Neuronal stem cell (in vitro differentiated cells): ENCODE data around the gene DCAF4.

Experiments used
- DNase-seq: peaks from one replicate; pipeline ENCODE4 v3.0.0-alpha.2; 2013; ENCODE audit warnings: low spot score
- H2AFZ ChIP-seq: one replicate; pipeline ENCODE4 v1.6.1; 2013; ENCODE audit warnings: mild to moderate bottlenecking, low read length, inconsistent platforms
- H2AK5ac ChIP-seq: 2 replicates; pipeline ENCODE4 v1.6.1; 2013; ENCODE audit warnings: low read depth, mild to moderate bottlenecking, inconsistent platforms, low read length, moderate library complexity, mixed read lengths
- H2BK120ac ChIP-seq: 2 replicates; pipeline ENCODE4 v1.6.1; 2013; ENCODE audit warnings: low read depth, mild to moderate bottlenecking, inconsistent platforms, low read length, moderate library complexity, mixed read lengths
- H2BK12ac ChIP-seq: one replicate; pipeline ENCODE4 v1.6.1; 2013; ENCODE audit warnings: low read length, inconsistent platforms
- H2BK15ac ChIP-seq: 2 replicates; pipeline ENCODE4 v1.6.1; 2013; ENCODE audit warnings: mild to moderate bottlenecking, low read length, inconsistent platforms, mixed read lengths
- H2BK5ac ChIP-seq: one replicate; pipeline ENCODE4 v1.6.1; 2013; ENCODE audit warnings: inconsistent platforms, mild to moderate bottlenecking, low read length, moderate library complexity
- H3K14ac ChIP-seq: one replicate; pipeline ENCODE4 v1.6.1; 2013; ENCODE audit warnings: low read length, inconsistent platforms
- H3K18ac ChIP-seq: 2 replicates; pipeline ENCODE4 v1.6.1; 2013; ENCODE audit warnings: low read length, inconsistent platforms
- H3K23ac ChIP-seq: 2 replicates; pipeline ENCODE4 v1.6.1; 2013; ENCODE audit warnings: low read depth, mild to moderate bottlenecking, mixed read lengths, low read length, inconsistent platforms; ENCODE audit not compliant: poor library complexity
- H3K27ac ChIP-seq: replicated peaks from 3 replicates; pipeline ENCODE4 v1.5.1; 2013; ENCODE audit warnings: low read length, inconsistent platforms
- H3K27me3 ChIP-seq, 3 experiments: 2 replicates each; pipeline ENCODE4 v1.6.1; 2013; ENCODE audit warnings: low read length in 3 of 3, mild to moderate bottlenecking in 2 of 3, inconsistent platforms in 1 of 3, low read depth in 1 of 3, mixed read lengths in 1 of 3, moderate library complexity in 1 of 3; ENCODE audit not compliant: control insufficient read depth in 3 of 3, insufficient read depth in 3 of 3
- H3K36me3 ChIP-seq, 2 donors: replicated peaks in 1 of 2; 2 replicates each; pipeline ENCODE4 v1.6.1; 2013; ENCODE audit warnings: low read length in 2 of 2; ENCODE audit not compliant: control insufficient read depth in 2 of 2, insufficient read depth in 2 of 2
- H3K4ac ChIP-seq: 2 replicates; pipeline ENCODE4 v1.6.1; 2013; ENCODE audit warnings: inconsistent platforms, mild to moderate bottlenecking, low read length, moderate library complexity
- H3K4me1 ChIP-seq, 2 donors: 1 replicate in 1 of 2; 2 replicates in 1 of 2; pipeline ENCODE4 v1.6.1; 2013; ENCODE audit warnings: low read length in 2 of 2, low read depth in 1 of 2; ENCODE audit not compliant: control insufficient read depth in 2 of 2, insufficient read depth in 1 of 2
- H3K4me2 ChIP-seq: one replicate; pipeline ENCODE4 v1.6.1; 2013; ENCODE audit warnings: mild to moderate bottlenecking, low read length, inconsistent platforms; ENCODE audit not compliant: insufficient read depth, poor library complexity, severe bottlenecking
- H3K4me3 ChIP-seq, 2 donors: 2 replicates each; pipeline ENCODE4 v1.5.1; 2013; ENCODE audit warnings: low read length in 2 of 2, mild to moderate bottlenecking in 2 of 2, inconsistent platforms in 1 of 2, moderate library complexity in 1 of 2
- H3K79me1 ChIP-seq: one replicate; pipeline ENCODE4 v1.6.1; 2013; ENCODE audit warnings: low read depth, mild to moderate bottlenecking, inconsistent platforms, low read length, moderate library complexity
- H3K9ac ChIP-seq: one replicate; pipeline ENCODE4 v1.6.1; 2013; ENCODE audit warnings: mild to moderate bottlenecking, low read depth, low read length, inconsistent platforms; ENCODE audit not compliant: poor library complexity
- H3K9me3 ChIP-seq, 2 donors: replicated peaks in 1 of 2; 2 replicates each; pipeline versions ENCODE3 to v1.6.1; 2013; ENCODE audit warnings: low read length in 2 of 2, mild to moderate bottlenecking in 2 of 2, inconsistent platforms in 1 of 2, low read depth in 1 of 2, mixed read lengths in 1 of 2, moderate library complexity in 1 of 2; ENCODE audit not compliant: control insufficient read depth in 2 of 2, insufficient read depth in 1 of 2
- H4K8ac ChIP-seq: one replicate; pipeline ENCODE4 v1.6.1; 2013; ENCODE audit warnings: low read depth, mild to moderate bottlenecking, inconsistent platforms, low read length, moderate library complexity
- H4K91ac ChIP-seq: one replicate; pipeline ENCODE4 v1.6.1; 2013; ENCODE audit warnings: low read length, low read depth, mild to moderate bottlenecking, inconsistent platforms; ENCODE audit not compliant: poor library complexity
- WGBS, 2 donors: extraction: QIAGEN DNeasy Blood & Tissue Kit; methylation state at CpG; one replicate each; pipeline ENCODE4 v1.1.7; 2013; ENCODE audit warnings: missing lambda C conversion rate in 2 of 2, mixed read lengths in 1 of 2; ENCODE audit not compliant: insufficient read length in 2 of 2, insufficient replicate concordance in 1 of 2; ENCODE audit errors: extremely low coverage in 2 of 2; 5-methylcytosine and 5-hydroxymethylcytosine counted together

Gene DCAF4

DNA sequence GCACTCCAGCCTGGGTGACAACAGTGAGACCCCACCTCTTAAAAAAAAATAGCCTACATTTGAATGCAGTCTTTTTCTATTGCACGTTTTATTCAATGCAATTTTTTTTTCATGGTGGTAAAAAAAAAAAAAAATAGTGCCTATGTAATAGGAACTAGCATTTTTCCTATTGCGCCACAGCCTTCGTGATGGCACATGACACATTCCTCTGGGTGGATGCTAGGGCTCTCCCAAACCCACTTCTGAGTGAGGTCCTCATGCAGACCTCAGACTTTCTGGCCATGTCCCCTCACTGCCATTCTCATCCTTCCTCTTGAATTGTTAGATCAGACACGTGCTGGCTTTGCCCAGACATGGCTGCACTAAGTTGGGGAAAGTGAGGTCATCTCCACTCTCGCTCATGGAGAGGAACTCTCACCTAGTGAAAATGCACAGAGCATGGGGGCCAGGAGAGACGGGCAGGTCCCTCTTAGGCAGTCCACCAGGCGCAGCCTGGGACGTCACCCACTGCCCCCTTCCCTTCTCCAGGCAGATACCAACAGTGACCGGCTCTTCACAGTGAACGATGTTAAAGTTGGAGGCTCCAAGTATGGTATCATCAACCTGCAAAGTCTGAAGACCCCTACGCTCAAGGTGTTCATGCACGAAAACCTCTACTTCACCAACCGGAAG is 19.2 kb downstream of the DCAF4 start:
- H2BK5ac ChIP-seq: no peak overlapping the region
- H3K4me1 ChIP-seq: no peaks in the 10 kb centered on the region
- H3K27ac ChIP-seq: no peak overlapping the region
- H4K91ac ChIP-seq: no peak overlapping the region
- H3K4me3 ChIP-seq: no peak overlapping the region
- H2AFZ ChIP-seq: no peak overlapping the region
- H4K8ac ChIP-seq: no peak overlapping the region
- H3K9me3 ChIP-seq: no peaks in the 10 kb centered on the region
- peaks cover 4 to 21% of the 10 kb centered on the region in 2 donors for H3K36me3 ChIP-seq
- no peak overlapping the region for H2BK120ac ChIP-seq
- no peak overlapping the region for H3K18ac ChIP-seq
- no peak for DNase-seq
- H3K9ac ChIP-seq: no peak overlapping the region
- no peak overlapping the region for H3K4ac ChIP-seq
- no peaks in the 10 kb centered on the region for H3K27me3 ChIP-seq
- H2BK15ac ChIP-seq: no peak overlapping the region
- H3K23ac ChIP-seq: peak overlapping the region; percentile 32
- no peaks in the 10 kb centered on the region for H3K79me1 ChIP-seq
- no peak overlapping the region for H2BK12ac ChIP-seq
- H2AK5ac ChIP-seq: no peak overlapping the region
- WGBS, 2 donors: no CpG with 5 or more reads among the region's 13 CpGs
- peak overlapping the region; percentile 41 for H3K14ac ChIP-seq
- no peak overlapping the region for H3K4me2 ChIP-seq

DNA sequence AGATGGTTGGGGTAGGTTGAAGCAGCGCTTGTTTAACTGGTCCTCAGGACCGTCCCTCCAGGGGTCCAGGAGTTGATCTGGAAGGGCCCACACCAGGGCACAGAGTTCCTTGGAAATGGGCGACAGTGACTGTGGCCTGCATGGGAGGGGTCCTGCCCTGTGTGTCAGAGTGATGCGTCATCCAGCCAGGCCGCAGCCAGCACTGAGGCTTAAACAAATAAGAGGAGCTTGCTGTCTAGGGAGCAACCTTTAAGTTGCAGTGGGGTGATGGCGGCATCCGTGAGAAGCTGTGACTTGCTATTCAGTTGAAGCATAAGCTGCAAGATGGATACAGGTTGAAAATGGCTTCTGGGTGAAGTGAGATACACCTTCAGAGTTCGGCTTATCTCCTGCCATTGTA is 20.2 kb downstream of the DCAF4 start:
- Histone ChIP-seq H3K4me2 (no peak overlapping the region), H2BK5ac (no peak overlapping the region), H3K36me3 (peaks cover 4 to 21% of the 10 kb centered on the region in 2 donors), H3K79me1 (no peaks in the 10 kb centered on the region), H2BK120ac (no peak overlapping the region), H2AK5ac (no peak overlapping the region), H3K4ac (no peak overlapping the region), H2AFZ (no peak overlapping the region), H3K9me3 (no peaks in the 10 kb centered on the region), H3K27me3 (no peaks in the 10 kb centered on the region), H2BK15ac (no peak overlapping the region), H3K14ac (no peak overlapping the region), H3K18ac (no peak overlapping the region), H3K4me3 (no peak overlapping the region), H3K27ac (no peak overlapping the region), H4K8ac (no peak overlapping the region), H2BK12ac (no peak overlapping the region), H4K91ac (no peak overlapping the region), H3K9ac (no peak overlapping the region), H3K4me1 (no peaks in the 10 kb centered on the region), H3K23ac (no peak overlapping the region)
- no peak for DNase-seq
- WGBS, 2 donors: no CpG with 5 or more reads among the region's 8 CpGs

DNA sequence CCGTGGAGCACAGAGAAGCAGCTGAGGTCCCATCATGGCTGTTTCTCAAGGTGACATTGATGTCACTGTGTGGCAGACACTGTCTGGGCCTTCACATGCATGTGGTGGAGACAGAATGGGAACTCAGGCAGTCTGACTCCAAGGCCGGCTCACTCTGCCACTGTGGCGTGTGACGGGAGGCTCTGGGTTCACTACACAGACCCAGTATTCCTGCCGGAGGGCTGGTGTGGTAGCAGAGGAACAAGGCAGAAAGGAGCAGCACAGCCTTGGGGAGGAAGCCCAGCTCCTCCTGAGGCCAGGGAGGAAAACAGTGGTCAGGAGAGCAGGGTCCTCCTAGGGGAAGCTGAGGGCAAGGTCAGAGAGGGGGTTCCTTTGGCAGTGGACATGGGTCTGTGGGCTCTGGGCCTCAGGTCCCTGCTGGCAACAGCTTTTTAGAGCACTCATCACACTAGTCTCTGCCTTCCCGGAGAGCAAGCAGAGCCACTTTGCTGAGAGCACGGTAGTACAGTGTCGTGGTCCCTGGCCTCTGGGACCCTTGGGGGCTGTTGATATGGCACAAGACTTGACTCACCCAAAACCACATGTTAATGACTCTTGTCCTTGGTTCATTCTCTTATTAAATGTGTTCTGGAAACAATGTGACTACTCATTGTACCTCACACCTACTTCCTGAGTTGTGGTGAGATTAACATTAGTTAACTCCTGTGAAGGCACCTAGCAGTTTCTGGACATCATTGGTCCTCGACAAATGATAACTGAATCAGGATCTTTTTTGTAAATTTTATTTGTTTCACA is 21.3 kb downstream of the DCAF4 start:
- no peak overlapping the region for H3K18ac ChIP-seq
- WGBS, 2 donors: no CpG with 5 or more reads among the region's 9 CpGs
- H2BK15ac ChIP-seq: no peak overlapping the region
- no peak overlapping the region for H3K14ac ChIP-seq
- no peak overlapping the region for H3K27ac ChIP-seq
- no peak for DNase-seq
- no peak overlapping the region for H4K8ac ChIP-seq
- H3K23ac ChIP-seq: no peak overlapping the region
- no peak overlapping the region for H3K4me3 ChIP-seq
- peaks cover 4 to 14% of the 10 kb centered on the region in 2 donors for H3K36me3 ChIP-seq
- H2BK120ac ChIP-seq: no peak overlapping the region
- H2BK5ac ChIP-seq: no peak overlapping the region
- H3K4me2 ChIP-seq: no peak overlapping the region
- H3K79me1 ChIP-seq: no peaks in the 10 kb centered on the region
- H4K91ac ChIP-seq: no peak overlapping the region
- H2BK12ac ChIP-seq: no peak overlapping the region
- H3K9me3 ChIP-seq: no peaks in the 10 kb centered on the region
- H2AK5ac ChIP-seq: no peak overlapping the region
- no peaks in the 10 kb centered on the region for H3K27me3 ChIP-seq
- no peak overlapping the region for H3K9ac ChIP-seq
- no peaks in the 10 kb centered on the region for H3K4me1 ChIP-seq
- no peak overlapping the region for H2AFZ ChIP-seq
- no peak overlapping the region for H3K4ac ChIP-seq

DNA sequence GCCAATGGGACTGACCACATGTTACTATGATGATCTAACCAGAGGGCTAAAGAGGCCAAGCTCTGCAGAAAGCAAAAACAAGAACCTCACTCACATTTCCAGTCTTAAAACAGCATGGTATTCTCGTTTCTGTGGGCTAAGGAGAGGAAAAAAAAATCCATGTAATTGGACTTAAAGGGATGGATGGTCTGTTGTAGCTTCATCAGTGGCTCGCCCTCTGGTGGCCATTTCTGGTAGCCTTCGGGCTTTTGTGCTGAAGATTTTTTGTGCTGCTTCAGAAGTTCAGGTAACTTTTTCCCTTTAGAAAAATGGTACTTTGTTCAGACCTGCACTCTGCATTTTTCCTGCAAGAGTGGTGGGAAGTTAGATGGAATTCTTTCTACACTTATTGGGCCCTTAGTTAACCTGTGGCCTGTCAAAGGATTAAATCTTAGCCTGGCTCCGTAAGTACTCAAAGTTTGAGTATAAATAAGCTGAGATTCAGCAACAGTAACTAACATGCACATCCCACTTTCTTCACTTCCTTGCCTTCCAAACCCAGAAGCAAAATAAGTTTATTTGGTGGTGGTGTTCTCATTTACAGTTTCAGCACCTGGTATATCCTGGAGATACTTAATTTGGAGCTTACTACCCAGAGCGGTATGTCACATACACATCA is 22.3 kb downstream of the DCAF4 start:
- Histone ChIP-seq H3K18ac (no peak overlapping the region), H2BK5ac (no peak overlapping the region), H2AFZ (no peak overlapping the region), H2BK15ac (no peak overlapping the region), H4K8ac (no peak overlapping the region), H2AK5ac (no peak overlapping the region), H3K79me1 (no peaks in the 10 kb centered on the region), H3K4me2 (no peak overlapping the region), H3K4me3 (no peak overlapping the region), H3K23ac (no peak overlapping the region), H3K14ac (no peak overlapping the region), H3K9me3 (no peaks in the 10 kb centered on the region), H3K4ac (no peak overlapping the region), H3K36me3 (peaks cover 1 to 5% of the 10 kb centered on the region in 2 donors), H3K4me1 (no peaks in the 10 kb centered on the region), H3K27me3 (no peaks in the 10 kb centered on the region), H2BK120ac (no peak overlapping the region), H3K27ac (no peak overlapping the region), H3K9ac (no peak overlapping the region), H2BK12ac (no peak overlapping the region), H4K91ac (no peak overlapping the region)
- DNase-seq: peak; percentile 61
- WGBS, 2 donors: no CpG with 5 or more reads among the region's 5 CpGs
